Ammon's horn (tissue), 1 donor: ENCODE results near the gene HARBI1.

Experiments
- DNase-seq: peaks from one replicate; pipeline ENCODE4 v3.0.0-alpha.2; 2016; ENCODE audit warnings: low spot score

The HARBI1 gene

DNA sequence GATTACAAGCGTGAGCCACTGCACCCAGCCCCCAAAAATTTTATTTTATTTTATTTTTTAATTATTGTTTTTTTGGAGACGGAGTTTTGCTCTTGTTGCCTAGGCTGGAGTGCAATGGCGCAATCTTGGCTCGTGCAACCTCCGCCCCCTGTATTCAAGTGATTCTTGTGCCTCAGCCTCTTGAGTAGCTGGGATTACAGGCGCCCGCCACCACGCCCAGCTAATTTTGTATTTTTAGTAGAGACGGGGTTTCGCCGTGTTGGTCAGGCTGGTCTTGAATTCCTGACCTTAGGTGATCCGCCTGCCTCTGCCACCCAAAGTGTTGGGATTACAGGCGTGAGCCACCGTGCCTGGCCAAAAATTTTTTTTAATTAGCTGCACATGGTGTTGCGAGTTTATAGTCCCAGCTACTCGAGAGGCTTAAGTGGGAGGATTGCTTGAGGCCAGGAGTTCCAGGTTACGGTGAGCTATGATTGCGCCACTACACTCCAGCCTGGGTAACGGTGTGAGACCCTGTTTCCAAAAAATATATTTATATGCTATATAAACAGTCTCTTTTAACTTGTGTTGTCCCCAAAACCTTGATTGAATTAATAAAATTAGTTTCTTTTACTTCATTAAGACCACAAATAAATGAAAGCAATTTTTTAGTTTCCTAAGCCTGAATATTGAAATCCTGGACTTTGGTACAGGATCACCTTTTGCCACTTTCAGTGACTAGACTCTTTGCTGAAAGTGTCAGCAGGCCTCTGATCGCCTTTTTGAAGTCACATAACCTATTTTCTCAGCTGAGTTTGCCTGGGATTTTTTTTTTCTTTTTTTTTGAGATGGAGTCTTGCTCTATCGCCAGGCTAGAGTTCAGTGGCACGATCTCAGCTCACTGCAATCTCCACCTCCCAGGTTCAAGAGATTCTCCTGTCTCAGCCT lies 16.5 kb upstream of the HARBI1 start:
- DNase-seq = no peak

DNA sequence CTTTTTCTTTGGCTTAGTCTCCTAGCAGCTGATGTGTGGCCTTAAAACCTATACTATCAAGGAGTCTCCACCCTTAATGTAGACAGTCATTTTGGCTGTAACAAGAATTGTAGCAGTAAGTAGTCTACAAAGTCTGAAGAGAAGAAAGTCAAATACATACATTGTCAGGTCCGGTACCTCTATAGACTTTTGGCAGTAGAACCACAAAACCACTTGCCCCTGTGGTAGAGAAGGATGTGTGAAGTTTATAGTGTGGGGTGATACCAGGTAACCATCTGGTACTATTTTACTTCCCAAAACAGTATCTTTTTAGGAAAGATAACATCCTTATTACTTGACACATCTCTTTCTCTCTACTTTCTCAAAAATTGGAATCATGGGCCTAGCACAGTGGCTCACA lies 15.5 kb upstream of the HARBI1 start:
- DNase-seq = no peak

DNA sequence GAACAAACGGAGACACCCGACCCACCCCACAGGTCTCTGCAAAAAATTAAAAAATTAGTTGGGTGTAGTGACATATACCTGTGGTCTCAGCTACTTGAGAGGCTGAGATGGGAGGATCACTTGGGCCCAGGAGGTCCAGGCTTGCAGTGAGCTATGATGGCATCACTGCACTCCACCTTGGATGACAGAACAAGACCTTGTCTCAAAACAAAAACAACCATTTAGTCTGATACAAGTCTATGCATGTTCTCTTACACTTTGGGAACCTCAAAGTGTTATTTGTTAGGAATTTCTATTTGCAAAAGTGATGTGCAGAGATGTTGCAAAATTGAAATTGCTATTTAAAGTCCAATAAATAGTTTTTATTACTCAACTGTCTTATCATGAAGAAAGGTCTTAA lies 14.6 kb upstream of the HARBI1 start:
- no peak for DNase-seq

DNA sequence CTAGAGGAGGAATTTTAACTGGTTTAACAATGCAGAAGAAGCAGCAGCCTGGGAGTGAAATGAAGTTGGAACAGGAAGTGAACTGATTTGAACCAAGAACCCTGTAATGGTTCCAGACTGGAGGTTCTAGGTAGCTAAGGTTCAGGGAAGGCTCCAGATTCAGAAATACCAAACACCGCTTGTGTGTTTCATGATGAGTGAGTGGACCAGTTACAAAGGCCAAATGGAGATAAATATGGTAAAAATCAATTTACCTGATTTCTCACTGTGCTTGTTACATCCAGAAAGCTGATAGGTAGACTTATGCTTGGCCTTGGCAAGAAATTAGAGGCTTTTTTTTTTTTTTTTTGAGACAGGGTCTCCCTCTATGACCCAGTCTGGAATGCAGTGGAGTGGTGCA lies 13.2 kb upstream of the HARBI1 start:
- DNase-seq = no peak

DNA sequence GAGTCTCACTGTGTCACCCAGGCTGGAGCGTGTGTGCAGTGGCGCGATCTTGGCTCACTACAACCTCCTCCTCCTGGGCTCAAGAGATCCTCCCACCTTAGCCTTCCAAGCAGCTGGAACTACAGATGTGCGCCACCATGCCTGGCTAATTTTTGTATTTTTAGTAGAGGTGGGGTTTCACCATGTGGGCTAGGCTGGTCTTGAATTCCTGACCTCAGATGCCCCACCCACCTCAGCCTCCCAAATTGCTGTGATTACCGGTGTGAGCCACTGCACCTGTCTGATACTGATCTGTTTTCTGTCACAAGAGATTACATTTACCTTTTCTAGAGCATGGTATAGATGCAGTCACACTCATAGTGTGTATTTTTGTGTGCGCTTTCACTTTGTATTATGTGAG lies 11.9 kb upstream of the HARBI1 start:
- DNase-seq = no peak

GRCh38 chr11:46625406-46625805 lies 8.4 kb upstream of the HARBI1 start:
- no peak for DNase-seq

GRCh38 chr11:46618837-46619236 lies 1.8 kb upstream of the HARBI1 start:
- DNase-seq = no peak

- no peak for DNase-seq
Measured at GRCh38 chr11:46617972-46618314, 916 bp upstream of the HARBI1 start.

DNA sequence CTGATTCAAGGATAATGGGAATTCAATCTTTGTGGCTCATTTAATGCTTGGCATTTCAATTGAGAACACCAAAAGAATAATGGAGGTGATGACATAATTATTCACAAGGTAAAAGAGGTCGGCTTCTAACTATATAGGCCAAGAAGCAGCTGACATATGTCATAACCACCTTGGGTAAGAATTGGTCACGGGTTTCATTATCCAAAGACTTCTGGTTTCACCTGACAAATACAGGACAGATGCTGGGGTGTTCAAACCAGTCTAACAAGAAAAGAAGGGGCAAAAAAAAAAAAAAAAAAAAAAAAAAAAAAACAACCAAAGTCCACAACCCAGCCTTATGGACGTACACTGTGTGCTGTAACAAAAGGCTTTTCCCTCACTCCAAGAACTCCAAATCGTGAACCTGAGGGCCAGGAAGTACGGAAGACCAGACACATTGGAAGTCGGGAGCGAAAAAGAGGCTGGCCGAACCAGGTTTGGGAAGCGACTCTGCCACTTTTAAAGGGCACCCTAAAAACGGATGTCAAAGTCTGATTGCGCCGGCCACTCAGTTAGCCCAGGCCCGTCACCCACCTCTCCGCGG lies 385 bp downstream of the HARBI1 start:
- DNase-seq = no peak

DNA sequence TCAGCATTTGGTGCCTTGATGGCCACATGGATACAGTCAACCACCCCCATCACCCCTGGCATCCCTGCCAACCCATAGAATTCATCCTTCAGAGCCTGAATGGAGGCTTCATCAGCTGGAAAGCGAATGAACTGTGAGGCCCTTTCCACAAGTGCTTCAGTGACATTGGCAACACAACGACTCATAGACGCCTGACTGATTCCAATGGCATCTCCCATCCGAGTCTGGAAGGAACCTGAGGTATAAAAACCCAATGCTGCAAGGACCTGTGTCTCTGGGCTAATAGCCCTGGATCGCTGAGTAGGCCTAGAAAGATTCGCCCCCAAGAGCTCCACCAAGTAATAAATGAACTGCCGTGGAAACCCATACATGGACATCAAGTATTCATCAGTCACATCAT lies 1.3 kb downstream of the HARBI1 start:
- DNase-seq = no peak

DNA sequence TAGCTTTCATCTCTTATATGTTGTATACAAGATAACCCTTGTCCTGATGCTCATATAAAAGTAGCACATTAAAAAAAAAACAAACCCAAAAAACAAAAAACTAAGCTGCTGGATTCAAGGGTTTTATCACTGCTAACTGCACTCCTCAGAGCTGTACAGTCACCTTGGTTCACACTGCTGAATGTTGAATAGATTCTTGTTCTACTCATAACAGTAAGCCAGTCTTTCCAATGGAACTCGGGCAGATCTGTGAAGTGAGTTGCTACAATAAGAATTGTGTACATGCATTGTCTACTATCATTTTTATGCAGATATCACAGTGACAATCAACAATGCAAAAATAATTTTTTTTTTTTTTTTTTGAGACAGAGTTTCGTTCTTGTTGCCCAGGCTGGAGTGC lies 4.7 kb downstream of the HARBI1 start:
- DNase-seq = peak; percentile 67

- DNase-seq = peak; percentile 16
Measured at GRCh38 chr11:46611526-46612304, 5.3 kb downstream of the HARBI1 start.

GRCh38 chr11:46609386-46609785 lies 7.6 kb downstream of the HARBI1 start:
- DNase-seq = no peak

GRCh38 chr11:46607516-46607915 lies 9.5 kb downstream of the HARBI1 start:
- DNase-seq = no peak

DNA sequence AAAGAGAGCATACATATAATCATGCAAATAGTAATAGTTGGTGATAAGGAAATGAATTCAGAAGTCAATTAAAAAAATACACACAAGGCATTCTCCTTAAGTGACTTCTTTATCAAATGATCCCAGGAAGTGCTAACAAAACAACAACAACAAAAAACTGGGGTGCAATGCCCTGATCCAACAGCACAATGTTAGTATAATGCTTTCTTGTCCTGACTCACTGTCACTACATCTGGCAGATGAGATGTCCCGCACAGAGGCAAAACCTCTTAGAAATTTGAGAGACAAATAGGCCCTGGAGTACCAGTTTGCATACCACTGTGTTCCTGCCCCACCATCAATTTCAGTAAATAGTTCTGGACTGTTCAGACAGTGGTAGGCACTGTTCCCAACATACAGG lies 12.2 kb downstream of the HARBI1 start:
- no peak for DNase-seq

DNA sequence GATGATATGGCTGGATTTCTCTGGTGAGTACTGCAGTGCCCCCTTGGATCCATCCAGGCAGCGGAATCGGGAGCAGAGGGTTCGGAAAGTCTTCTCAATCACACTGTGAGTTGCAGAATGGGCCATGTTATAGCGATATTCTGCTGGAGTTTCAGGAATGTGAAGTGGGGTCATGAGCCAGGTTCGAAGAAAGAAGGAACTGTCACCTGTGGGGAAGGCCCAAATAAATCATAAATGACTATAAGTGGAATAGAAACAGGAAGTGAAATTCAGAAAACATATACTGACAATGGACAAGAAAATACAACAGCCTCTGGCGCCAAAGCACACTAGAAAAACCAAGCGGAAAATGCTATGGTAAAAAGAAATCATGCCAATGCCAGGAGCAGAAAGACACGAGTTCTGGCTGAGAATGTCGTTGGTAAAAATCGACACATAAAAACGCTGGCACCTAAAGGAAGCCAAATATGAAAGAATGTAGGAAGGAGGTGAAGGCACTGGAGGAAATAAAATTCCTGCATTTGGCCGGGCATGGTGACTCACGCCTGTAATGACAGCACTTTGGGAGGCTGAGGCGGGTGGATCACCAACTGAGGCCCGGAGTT lies 13.2 kb downstream of the HARBI1 start:
- no peak for DNase-seq

DNA sequence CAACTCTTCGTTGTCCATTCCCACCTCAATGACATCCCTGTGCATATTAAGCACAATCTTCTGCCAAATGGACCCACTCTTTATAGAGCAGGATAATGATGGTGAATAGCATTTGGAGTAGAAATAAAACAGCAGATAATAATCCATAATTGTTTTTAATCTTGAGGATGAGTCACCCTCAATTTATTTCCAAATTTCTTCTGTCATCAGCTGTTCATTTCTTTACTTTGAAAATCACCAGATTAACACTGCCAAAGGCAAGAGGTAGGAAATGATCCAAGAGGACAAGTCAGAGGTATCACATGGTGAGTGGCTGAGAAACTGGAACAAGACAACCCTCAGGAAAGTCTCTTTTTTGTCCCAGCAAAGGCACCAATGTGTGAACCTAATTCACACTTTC lies 15.9 kb downstream of the HARBI1 start:
- DNase-seq = peak; percentile 27

DNA sequence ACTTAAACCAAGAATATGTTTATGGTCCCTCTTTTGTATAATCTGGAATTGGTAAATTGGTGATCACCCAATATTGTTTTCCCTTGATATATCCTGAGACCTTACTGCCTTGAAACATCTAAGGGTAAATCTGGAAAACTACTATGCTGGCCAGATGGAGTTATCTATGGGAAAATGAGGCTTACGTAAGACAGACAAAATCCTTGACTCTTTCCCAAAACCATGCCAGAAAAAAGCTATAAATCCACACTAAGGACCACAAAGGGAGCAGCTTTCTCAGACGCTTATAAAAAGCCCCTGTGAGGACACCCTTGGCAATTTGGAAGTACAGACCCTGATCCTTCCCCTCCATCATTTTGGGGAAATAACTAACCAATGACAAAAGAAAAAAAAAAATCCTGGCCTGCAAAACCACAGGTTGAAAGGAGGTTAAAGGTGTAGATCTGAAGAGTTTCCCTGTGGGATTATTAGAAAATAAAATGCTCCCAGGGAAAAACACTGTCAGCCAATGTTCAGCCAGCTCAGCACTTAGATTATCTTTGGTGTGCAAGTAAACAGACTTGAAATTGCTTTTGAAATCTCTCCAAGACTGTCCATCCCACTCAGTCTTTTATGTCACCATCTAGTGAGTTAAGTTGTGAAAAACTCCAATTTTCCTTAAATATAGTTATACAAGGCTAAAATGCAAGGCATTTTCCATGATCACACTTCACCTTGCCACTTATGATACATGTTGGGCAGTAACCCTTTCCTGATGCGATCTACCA lies 16.6 kb downstream of the HARBI1 start:
- no peak for DNase-seq

DNA sequence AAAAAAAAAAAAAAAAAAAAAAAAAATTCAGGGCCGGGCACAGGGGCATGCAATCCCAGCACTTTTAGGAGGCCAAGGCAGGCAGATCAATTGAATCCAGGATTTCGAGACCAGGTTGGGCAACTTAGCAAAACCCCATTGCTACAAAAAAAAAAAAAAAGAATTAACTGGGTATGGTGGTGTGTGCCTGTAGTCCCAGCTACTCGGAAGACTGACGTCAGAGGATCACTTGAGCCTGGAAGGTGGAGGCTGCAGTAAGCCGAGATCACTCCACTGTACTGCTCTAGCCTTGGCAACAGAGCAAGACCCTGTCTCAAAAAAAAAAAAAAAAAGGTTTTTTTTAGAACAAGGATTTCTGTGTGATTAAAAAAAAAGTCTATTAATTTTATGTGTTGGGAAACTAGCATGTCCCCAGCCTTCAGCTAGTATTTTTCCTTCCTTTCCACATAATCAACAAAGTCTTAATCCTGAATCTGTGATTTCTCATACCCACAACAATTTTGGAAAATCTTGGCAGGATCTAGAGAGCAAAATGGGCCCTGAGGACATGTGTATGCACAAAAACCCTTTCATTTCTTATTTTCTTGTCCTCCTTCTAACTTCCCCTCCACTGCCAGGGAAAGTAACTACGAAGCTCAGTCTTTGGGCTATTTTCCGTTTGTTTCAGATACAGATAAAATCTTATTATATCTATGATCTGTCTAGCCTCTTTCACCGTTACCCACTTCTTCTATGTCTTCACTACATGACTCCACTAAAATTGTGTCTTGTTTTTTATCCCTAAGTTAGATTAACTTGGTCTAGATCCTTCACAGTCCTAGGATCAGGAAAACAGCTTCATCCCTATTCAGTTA lies 17.5 kb downstream of the HARBI1 start:
- no peak for DNase-seq

DNA sequence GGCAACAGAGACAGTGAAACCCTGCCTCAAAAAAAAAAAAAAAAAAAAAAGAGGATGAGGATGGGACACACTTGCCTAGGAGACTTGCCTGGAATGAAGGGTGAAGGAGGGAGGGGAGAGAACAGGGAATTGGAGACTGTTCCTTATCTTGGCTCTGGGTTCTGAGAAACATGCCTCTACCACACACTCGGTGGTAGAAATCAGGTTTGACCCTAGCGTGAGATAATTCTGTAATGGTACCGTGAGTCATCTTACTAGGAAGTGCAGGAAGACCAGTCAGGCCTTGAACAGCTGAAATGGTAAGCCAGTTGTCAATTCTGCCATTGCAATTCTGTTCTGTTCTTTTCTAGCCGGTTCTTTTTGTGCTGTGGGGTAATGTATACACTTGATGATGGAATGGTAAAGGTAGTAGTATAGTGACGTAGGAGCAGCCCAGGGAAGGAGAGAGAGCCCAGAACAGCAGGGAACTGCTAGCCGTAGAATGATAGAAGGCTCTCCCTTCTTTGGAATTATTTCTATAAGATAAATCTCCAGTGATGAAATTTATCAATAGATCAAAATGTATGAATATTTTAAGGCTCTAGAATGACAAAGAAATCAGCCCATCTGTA lies 19.3 kb downstream of the HARBI1 start:
- no peak for DNase-seq
